WTC11 (cell line): ENCODE measurements around the gene WRAP73. TPM values are rescaled to one million over a fixed set of nuclear protein-coding genes. Genes with fewer than 3 reads are reported as not detected.
A peak's percentile ranks its signal among the peaks of the same experiment; 100 is the strongest.

ENCODE experiments used
- ATAC-seq: fragments of 200-7000 bp; cut with Tn5 transposase; 2 replicates; pipeline ENCODE4 v1.10.0; 2021; ENCODE audit warnings: mild to moderate bottlenecking, moderate library complexity
- CTCF ChIA-PET: fragments of 300-600 bp; sonication (Branson Sonifier 250); formaldehyde crosslinking; loops from one replicate; lab custom pipeline; 2021; ENCODE audit warnings: antibody characterized with exemption; lab: Charles Lee
- POLR2A ChIA-PET: fragments of 350-600 bp; sonication (Branson Sonifier 250); formaldehyde crosslinking; loops from one replicate; lab custom pipeline; 2021; ENCODE audit warnings: antibody characterized with exemption; lab: Charles Lee
- DNase-seq: peaks from one replicate; pipeline ENCODE4 v3.0.0; 2021; ENCODE audit warnings: low spot score
- H3K27ac Mint-ChIP-seq: 2 replicates; pipeline ENCODE4 v1.8.0; 2021; ENCODE audit warnings: mixed read lengths
- H3K27me3 Mint-ChIP-seq: 2 replicates; pipeline ENCODE4 v1.8.0; 2021; ENCODE audit warnings: low read depth, mild to moderate bottlenecking, moderate library complexity, mixed read lengths
- H3K36me3 Mint-ChIP-seq: 2 replicates; pipeline ENCODE4 v1.8.0; 2021; ENCODE audit warnings: mixed read lengths
- H3K4me1 Mint-ChIP-seq: 2 replicates; pipeline ENCODE4 v1.8.0; 2022; ENCODE audit warnings: mixed read lengths
- H3K4me3 Mint-ChIP-seq: 2 replicates; pipeline ENCODE4 v1.8.0; 2021; ENCODE audit warnings: mild to moderate bottlenecking, moderate library complexity, mixed read lengths
- H3K9me3 Mint-ChIP-seq: 2 replicates; pipeline ENCODE4 v1.8.0; 2021; ENCODE audit warnings: mixed read lengths
- CBFB ChIP-seq: sonication (generic); formaldehyde crosslinking; IDR thresholded peaks from 2 replicates; pipeline ENCODE4 v1.8.1; 2022; ENCODE audit warnings: mild to moderate bottlenecking, low read depth, missing genetic modification reagents
- E2F4 ChIP-seq: sonication (generic); formaldehyde crosslinking; IDR thresholded peaks from 2 replicates; pipeline ENCODE4 v1.8.1; 2022; ENCODE audit warnings: low read depth, mild to moderate bottlenecking, moderate library complexity, missing genetic modification reagents, borderline replicate concordance
- ETV6 ChIP-seq: sonication (generic); formaldehyde crosslinking; IDR thresholded peaks from 2 replicates; pipeline ENCODE4 v1.8.1; 2022; ENCODE audit warnings: mild to moderate bottlenecking, missing genetic modification reagents
- JAZF1 ChIP-seq: fragments of 250-450 bp; sonication (Bioruptor Pico); IDR thresholded peaks from 2 replicates; pipeline ENCODE4 v1.9.0; 2021; ENCODE audit warnings: moderate library complexity, mild to moderate bottlenecking, inconsistent platforms
- JUN ChIP-seq: sonication (generic); formaldehyde crosslinking; IDR thresholded peaks from 2 replicates; pipeline ENCODE4 v1.8.0; 2023; ENCODE audit warnings: mild to moderate bottlenecking, missing genetic modification reagents
- NFYB ChIP-seq: sonication (generic); formaldehyde crosslinking; conservative IDR thresholded peaks from 2 replicates; pipeline ENCODE4 v1.8.0; 2022; ENCODE audit warnings: low read depth, missing genetic modification reagents
- OVOL2 ChIP-seq: fragments of 250-450 bp; sonication (Bioruptor Pico); IDR thresholded peaks from 2 replicates; pipeline ENCODE4 v1.9.0; 2021; ENCODE audit warnings: mild to moderate bottlenecking, borderline replicate concordance
- TCF7 ChIP-seq: sonication (generic); formaldehyde crosslinking; IDR thresholded peaks from 2 replicates; pipeline ENCODE4 v1.8.0; 2022; ENCODE audit warnings: mild to moderate bottlenecking, low read depth, missing genetic modification reagents, moderate library complexity
- TP53 ChIP-seq: sonication (generic); formaldehyde crosslinking; IDR thresholded peaks from 2 replicates; pipeline ENCODE4 v1.8.1; 2023; ENCODE audit warnings: mild to moderate bottlenecking, missing genetic modification reagents
- ZBTB43 ChIP-seq: sonication (generic); formaldehyde crosslinking; IDR thresholded peaks from 2 replicates; pipeline ENCODE4 v1.8.1; 2023; ENCODE audit warnings: mild to moderate bottlenecking, missing genetic modification reagents
- ZNF263 ChIP-seq: sonication (generic); formaldehyde crosslinking; IDR thresholded peaks from 2 replicates; pipeline ENCODE4 v1.8.1; 2022; ENCODE audit warnings: low read depth, mild to moderate bottlenecking, moderate library complexity, missing genetic modification reagents
- ZNF281 ChIP-seq: sonication (generic); formaldehyde crosslinking; IDR thresholded peaks from 2 replicates; pipeline ENCODE4 v1.8.0; 2023; ENCODE audit warnings: mild to moderate bottlenecking, missing genetic modification reagents
- ZNF671 ChIP-seq: fragments of 250-450 bp; sonication (Bioruptor Pico); IDR thresholded peaks from 2 replicates; pipeline ENCODE4 v1.8.0; 2021; ENCODE audit warnings: mild to moderate bottlenecking
- total RNA-seq: library from RNA; stranded (reverse); gene quantifications from 3 replicates; pipeline ENCODE4 v1.2.3, GENCODE V29; 2021
- TF ChIP-seq, protein P1 (sequence below): sonication (generic); formaldehyde crosslinking; IDR thresholded peaks from 2 replicates; pipeline ENCODE4 v1.8.0; 2023; ENCODE audit warnings: missing genetic modification reagents, mild to moderate bottlenecking, borderline replicate concordance
- TF ChIP-seq, protein P2 (sequence below): sonication (generic); formaldehyde crosslinking; IDR thresholded peaks from 2 replicates; pipeline ENCODE4 v1.8.0; 2022; ENCODE audit warnings: missing genetic modification reagents
- TF ChIP-seq, protein P3 (sequence below): fragments of 250-450 bp; sonication (Bioruptor Pico); IDR thresholded peaks from 2 replicates; pipeline ENCODE4 v1.9.0; 2021; ENCODE audit warnings: moderate library complexity, mild to moderate bottlenecking, inconsistent platforms, borderline replicate concordance

The WRAP73 gene
- total RNA-seq, 1 experiment from 2014 or later = 39.2 TPM

DNA sequence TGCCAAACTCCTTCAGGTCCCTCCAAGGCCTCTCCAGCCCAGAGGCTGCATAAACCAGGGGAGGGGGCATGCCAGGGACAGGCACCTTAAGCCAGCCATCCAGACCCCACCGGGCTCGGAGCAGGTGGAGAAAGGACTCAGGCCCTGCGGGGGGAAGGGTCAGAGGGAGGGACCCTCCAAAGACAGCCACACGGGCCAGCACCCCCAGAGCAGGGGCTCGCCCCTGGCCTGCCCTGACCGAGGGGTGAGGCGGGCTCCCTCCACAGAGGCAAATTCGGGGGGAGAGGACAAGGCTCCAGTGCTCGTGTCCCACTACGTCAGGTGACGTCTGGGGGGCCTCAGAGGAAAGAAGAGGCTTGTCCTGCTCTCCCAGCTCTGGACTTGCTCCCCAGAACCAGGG lies 46.7 kb downstream of the WRAP73 start:
- H3K36me3 Mint-ChIP-seq = no peaks in the 10 kb centered on the region
- ChIA-PET CTCF (interaction anchor here (1.0 to 3.7 kb wide), 3 partner anchors 12 to 121 kb away, joined by 3 to 16 read pairs (median 4); no protein-coding TSS in a partner anchor), POLR2A (no interaction called here)
- TF ChIP-seq ETV6 (no peak), JUN (CRISPR knock-in tag) (no peak), TCF7 (CRISPR knock-in tag) (no peak), CBFB (no peak)
- H3K27me3 Mint-ChIP-seq = no peaks in the 10 kb centered on the region
- peaks cover 6% of the 10 kb centered on the region for H3K4me1 Mint-ChIP-seq
- ATAC-seq (no peak), DNase-seq (no peak)
- no peak overlapping the region for H3K27ac Mint-ChIP-seq
- no peak overlapping the region for H3K4me3 Mint-ChIP-seq
- no peaks in the 10 kb centered on the region for H3K9me3 Mint-ChIP-seq

GRCh38 chr1:3602375-3602774 lies 47.5 kb downstream of the WRAP73 start:
- ChIA-PET CTCF (interaction anchor here (0.6 to 3.7 kb wide), 5 partner anchors 9 to 122 kb away, joined by 3 to 16 read pairs (median 4); no protein-coding TSS in a partner anchor), POLR2A (no interaction called here)
- TF ChIP-seq, protein P1, sequence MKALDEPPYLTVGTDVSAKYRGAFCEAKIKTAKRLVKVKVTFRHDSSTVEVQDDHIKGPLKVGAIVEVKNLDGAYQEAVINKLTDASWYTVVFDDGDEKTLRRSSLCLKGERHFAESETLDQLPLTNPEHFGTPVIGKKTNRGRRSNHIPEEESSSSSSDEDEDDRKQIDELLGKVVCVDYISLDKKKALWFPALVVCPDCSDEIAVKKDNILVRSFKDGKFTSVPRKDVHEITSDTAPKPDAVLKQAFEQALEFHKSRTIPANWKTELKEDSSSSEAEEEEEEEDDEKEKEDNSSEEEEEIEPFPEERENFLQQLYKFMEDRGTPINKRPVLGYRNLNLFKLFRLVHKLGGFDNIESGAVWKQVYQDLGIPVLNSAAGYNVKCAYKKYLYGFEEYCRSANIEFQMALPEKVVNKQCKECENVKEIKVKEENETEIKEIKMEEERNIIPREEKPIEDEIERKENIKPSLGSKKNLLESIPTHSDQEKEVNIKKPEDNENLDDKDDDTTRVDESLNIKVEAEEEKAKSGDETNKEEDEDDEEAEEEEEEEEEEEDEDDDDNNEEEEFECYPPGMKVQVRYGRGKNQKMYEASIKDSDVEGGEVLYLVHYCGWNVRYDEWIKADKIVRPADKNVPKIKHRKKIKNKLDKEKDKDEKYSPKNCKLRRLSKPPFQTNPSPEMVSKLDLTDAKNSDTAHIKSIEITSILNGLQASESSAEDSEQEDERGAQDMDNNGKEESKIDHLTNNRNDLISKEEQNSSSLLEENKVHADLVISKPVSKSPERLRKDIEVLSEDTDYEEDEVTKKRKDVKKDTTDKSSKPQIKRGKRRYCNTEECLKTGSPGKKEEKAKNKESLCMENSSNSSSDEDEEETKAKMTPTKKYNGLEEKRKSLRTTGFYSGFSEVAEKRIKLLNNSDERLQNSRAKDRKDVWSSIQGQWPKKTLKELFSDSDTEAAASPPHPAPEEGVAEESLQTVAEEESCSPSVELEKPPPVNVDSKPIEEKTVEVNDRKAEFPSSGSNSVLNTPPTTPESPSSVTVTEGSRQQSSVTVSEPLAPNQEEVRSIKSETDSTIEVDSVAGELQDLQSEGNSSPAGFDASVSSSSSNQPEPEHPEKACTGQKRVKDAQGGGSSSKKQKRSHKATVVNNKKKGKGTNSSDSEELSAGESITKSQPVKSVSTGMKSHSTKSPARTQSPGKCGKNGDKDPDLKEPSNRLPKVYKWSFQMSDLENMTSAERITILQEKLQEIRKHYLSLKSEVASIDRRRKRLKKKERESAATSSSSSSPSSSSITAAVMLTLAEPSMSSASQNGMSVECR = no peak
- Mint-ChIP-seq H3K27ac (no peak overlapping the region), H3K4me3 (no peak overlapping the region), H3K36me3 (no peaks in the 10 kb centered on the region), H3K27me3 (no peaks in the 10 kb centered on the region), H3K4me1 (peaks cover 13% of the 10 kb centered on the region), H3K9me3 (no peaks in the 10 kb centered on the region)
- DNase-seq = no peak
- ATAC-seq = no peak

DNA sequence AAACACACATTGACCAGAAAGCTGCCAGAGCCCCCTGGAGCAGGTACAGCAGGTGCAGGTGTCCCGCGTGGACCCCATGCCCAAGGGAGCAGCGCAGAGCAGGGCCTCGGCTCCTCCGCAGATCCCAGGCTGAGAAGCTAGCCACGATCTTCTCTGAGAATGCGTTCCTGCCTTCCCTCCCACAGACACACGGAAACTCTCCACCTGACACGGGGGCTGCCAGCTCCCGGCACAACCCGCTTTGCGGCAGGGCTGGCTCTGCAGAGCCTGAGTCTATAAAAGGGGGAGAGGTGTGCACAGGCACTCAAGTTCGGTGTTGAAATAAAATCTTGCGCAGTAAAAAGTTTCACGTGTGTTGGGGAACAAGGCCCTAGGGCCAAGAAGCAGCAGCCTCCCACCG lies 48.2 kb downstream of the WRAP73 start:
- DNase-seq = no peak
- no peak for TF ChIP-seq TP53 (CRISPR knock-in tag)
- TF ChIP-seq JAZF1 (CRISPR knock-in tag) = no peak
- TF ChIP-seq ZBTB43 (CRISPR knock-in tag) = no peak
- TF ChIP-seq OVOL2 (CRISPR knock-in tag) = no peak
- TF ChIP-seq ZNF671 (CRISPR knock-in tag) = no peak
- TF ChIP-seq ZNF263 = no peak
- TF ChIP-seq, protein P2, sequence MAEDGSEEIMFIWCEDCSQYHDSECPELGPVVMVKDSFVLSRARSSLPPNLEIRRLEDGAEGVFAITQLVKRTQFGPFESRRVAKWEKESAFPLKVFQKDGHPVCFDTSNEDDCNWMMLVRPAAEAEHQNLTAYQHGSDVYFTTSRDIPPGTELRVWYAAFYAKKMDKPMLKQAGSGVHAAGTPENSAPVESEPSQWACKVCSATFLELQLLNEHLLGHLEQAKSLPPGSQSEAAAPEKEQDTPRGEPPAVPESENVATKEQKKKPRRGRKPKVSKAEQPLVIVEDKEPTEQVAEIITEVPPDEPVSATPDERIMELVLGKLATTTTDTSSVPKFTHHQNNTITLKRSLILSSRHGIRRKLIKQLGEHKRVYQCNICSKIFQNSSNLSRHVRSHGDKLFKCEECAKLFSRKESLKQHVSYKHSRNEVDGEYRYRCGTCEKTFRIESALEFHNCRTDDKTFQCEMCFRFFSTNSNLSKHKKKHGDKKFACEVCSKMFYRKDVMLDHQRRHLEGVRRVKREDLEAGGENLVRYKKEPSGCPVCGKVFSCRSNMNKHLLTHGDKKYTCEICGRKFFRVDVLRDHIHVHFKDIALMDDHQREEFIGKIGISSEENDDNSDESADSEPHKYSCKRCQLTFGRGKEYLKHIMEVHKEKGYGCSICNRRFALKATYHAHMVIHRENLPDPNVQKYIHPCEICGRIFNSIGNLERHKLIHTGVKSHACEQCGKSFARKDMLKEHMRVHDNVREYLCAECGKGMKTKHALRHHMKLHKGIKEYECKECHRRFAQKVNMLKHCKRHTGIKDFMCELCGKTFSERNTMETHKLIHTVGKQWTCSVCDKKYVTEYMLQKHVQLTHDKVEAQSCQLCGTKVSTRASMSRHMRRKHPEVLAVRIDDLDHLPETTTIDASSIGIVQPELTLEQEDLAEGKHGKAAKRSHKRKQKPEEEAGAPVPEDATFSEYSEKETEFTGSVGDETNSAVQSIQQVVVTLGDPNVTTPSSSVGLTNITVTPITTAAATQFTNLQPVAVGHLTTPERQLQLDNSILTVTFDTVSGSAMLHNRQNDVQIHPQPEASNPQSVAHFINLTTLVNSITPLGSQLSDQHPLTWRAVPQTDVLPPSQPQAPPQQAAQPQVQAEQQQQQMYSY (CRISPR knock-in tag) = no peak
- TF ChIP-seq NFYB (CRISPR knock-in tag) = no peak
- TF ChIP-seq, protein P3, sequence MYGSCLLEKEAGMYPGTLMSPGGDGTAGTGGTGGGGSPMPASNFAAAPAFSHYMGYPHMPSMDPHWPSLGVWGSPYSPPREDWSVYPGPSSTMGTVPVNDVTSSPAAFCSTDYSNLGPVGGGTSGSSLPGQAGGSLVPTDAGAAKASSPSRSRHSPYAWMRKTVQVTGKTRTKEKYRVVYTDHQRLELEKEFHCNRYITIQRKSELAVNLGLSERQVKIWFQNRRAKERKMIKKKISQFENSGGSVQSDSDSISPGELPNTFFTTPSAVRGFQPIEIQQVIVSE = no peak
- TF ChIP-seq E2F4 = no peak
- no peak for TF ChIP-seq CBFB
- TF ChIP-seq ZNF281 (CRISPR knock-in tag) = no peak
- H3K4me3 Mint-ChIP-seq = no peak overlapping the region
- no peak for ATAC-seq
- peaks cover 16% of the 10 kb centered on the region for H3K4me1 Mint-ChIP-seq
- no peaks in the 10 kb centered on the region for H3K27me3 Mint-ChIP-seq
- POLR2A ChIA-PET = no interaction called here
- no peaks in the 10 kb centered on the region for H3K9me3 Mint-ChIP-seq
- H3K36me3 Mint-ChIP-seq = no peaks in the 10 kb centered on the region
- CTCF ChIA-PET = interaction anchor here (0.6 to 3.7 kb wide), 4 partner anchors 8 to 17 kb away, joined by 3 to 16 read pairs (median 6); no protein-coding TSS in a partner anchor
- 0 out of 2 replicates have a peak overlapping the region, but pooled peaks have one; percentile 4 for H3K27ac Mint-ChIP-seq
